EL (cell line): ENCODE measurements around the gene GPRC5B.
A peak's percentile ranks its signal among the peaks of the same experiment; 100 is the strongest.

Experiments used
- DNase-seq: peaks from one replicate; pipeline ENCODE4 v3.0.0-alpha.2; 2016

The GPRC5B gene

GRCh38 chr16:19896951-19897350 is 12.3 kb upstream of the GPRC5B start:
- DNase-seq, result no peak

GRCh38 chr16:19894586-19894985 is 9.9 kb upstream of the GPRC5B start:
- no peak for DNase-seq

DNA sequence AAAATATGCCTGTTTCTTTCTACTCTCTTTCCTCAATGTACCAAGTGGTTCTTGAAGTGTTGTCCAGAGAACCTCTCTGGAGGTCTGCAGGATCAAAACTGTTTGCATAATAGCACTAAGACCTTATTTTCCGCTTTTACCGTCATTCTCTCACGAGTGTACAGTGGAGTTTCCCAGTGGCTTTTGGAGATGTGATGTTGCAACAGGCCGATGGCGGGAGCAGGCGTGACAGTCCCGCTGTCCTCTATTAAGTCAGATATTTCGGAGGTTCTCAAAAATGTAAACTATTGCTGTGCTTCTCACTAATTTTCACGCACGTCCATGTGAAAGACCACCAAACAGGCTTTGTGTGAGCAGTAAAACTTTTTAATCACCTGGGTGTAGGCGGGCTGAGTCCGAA is 8.3 kb upstream of the GPRC5B start:
- DNase-seq, result no peak

DNA sequence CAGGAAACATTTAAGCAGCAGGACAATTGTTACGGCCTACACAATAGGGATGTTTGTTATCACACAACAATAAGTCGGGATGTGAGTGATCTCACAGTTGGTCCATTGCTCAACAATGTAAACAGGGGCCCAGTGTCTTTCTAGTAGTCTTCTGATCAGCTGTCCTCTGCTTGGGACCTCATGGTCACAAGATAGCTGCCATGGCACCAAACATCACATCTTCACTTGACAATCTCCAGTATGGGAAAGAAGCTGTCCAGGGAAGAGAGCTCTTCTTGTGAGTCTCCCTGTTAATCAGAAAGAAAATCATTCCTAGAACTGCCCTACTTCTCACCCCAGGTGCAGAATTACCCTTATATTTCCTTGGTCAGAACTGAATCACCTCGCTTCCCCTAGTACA is 6.3 kb upstream of the GPRC5B start:
- DNase-seq, result no peak

GRCh38 chr16:19888834-19889233 is 4.2 kb upstream of the GPRC5B start:
- DNase-seq, result no peak

- DNase-seq, result peak; percentile 81
These were observed 1.7 kb upstream of the GPRC5B start for GRCh38 chr16:19886073-19886941.

GRCh38 chr16:19885451-19886072 is 914 bp upstream of the GPRC5B start:
- no peak for DNase-seq

GRCh38 chr16:19883966-19884485 is 622 bp downstream of the GPRC5B start:
- DNase-seq, result no peak

- no peak for DNase-seq
These were observed 1.2 kb downstream of the GPRC5B start for GRCh38 chr16:19883296-19883965.

DNA sequence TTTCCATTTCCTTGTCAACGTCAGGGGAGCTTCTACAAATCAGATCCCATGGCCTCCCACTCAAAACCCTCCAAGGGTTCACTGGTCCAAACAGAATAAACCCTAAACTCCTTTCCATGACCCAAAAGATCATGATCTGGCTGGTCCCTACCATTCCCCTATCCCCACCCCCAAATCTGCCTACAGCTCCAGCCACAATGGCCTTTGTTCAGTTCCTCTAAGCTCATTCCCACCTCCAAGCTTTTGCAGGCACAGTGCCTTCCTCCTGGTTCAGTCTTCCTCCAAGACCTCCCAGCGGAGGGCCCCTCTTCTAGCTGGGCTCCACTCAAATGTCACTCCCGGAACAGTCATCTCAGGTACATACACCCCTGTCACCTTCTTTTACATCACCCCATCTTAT is 2.0 kb downstream of the GPRC5B start:
- no peak for DNase-seq

GRCh38 chr16:19882186-19882585 is 2.5 kb downstream of the GPRC5B start:
- DNase-seq, result no peak

GRCh38 chr16:19881783-19882182 is 2.9 kb downstream of the GPRC5B start:
- no peak for DNase-seq

DNA sequence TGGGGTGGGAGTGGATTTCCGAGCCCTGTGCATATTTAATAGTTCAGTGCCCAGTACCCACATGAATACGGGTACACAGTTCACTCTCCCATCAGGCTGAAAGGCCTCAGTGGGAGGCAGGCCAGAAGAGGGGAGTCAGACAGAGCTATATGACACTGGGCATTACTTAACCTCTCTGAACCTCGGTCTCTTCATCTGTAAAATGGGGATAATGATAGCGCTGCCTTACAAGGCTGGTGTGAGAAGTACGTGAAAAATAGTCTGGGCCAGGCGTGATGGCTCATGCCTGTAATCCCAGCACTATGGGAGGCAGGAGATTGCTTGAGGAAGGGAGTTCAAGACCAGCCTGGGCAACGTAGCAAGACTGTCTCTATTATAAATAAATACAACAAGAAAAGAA is 3.6 kb downstream of the GPRC5B start:
- no peak for DNase-seq

DNA sequence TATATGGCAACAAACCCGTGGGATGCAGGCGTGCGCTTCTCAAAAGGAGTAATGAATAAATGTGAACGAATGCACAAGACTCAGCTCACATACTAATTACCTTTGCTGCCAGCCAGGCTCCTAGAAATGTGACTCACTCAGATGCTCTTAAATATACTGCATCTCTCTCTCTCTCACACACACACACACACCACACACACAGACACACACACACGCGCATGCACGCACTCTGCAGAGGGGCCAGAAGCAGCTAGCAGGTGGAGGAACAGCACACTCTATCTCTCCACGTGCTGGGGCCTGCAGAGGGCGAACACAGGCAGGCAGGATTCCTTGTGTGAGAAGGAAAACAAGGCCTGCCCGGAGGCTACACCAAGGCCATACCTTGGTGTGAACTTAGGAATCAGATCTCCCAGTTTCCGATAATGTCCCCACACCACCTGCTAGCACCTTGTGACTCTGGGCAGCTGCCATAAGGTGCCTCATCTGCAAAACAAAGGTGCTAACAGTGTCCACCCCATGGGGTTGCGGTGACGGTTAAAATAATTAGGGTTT is 5.3 kb downstream of the GPRC5B start:
- DNase-seq, result peak; percentile 10

GRCh38 chr16:19878757-19879156 is 5.9 kb downstream of the GPRC5B start:
- DNase-seq, result no peak

GRCh38 chr16:19876501-19877059 is 8.1 kb downstream of the GPRC5B start:
- DNase-seq, result no peak

- DNase-seq, result no peak
These were observed 8.7 kb downstream of the GPRC5B start for GRCh38 chr16:19875900-19876299.

DNA sequence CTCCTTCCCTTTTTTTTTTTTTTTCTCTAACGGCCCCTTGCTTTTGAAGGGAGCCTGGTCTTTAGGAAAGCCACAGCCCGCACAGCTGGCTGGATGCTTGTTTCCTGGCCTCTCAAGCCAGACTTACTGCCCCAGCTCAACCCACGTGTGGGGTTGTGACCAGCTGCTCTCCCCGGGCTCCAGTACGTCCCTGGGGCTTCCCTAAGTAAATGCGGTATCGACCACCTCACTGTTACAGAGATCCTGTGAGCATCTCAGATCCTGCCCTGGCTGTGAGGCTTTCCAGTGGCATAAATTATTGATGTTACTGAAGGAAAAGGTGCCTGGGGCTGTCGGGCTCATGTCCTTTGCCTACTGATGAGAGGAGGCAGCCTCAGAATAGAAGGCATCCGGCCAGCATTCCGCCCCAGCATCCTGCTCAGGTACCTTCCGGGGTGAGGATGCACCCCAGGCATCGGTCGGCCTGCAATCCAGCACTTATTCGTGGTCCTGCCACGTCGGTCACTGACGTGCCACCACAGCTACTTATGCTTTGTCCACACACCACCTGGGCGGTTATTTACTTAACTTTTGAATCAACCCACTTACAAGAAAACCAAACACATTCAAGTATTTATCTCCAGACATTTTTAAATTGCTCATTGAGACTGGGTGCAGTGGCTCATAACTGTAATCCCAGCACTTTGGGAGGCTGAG is 9.6 kb downstream of the GPRC5B start:
- no peak for DNase-seq

- DNase-seq, result no peak
These were observed 10.6 kb downstream of the GPRC5B start for GRCh38 chr16:19874026-19874425.

- no peak for DNase-seq
These were observed 11.7 kb downstream of the GPRC5B start for GRCh38 chr16:19872935-19873334.

- DNase-seq, result no peak
These were observed 12.3 kb downstream of the GPRC5B start for GRCh38 chr16:19872179-19872863.

- no peak for DNase-seq
These were observed 12.9 kb downstream of the GPRC5B start for GRCh38 chr16:19871721-19872120.
